Measurements from ENCODE around the gene CLIP3. TPM values are rescaled to one million over a fixed set of nuclear protein-coding genes. Genes with fewer than 3 reads are reported as not detected.

The CLIP3 gene
- polyA plus RNA-seq, 2 of the 4 experiments (the other 2 are of a cell fraction): 1.1 to 1.5 TPM

DNA sequence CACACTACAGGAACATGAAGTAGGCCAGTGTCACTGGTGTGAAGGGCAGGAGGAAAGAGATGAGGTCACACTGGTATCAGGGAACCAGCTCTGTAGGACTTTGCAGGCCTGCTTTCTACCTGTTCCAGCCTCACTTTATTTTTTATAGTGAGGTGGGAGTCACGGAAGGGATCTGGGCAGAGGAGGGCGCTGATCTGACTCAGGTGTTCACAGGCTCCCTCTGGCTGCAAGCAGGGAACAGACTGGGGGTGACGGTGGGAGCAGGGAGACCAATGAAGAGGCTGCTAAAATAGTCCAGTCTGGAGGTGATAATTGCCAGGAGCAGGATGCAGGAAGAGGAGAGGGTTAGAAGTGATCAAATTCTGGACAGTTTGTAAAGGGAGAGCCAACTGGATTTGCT, 18.6 kb upstream of the CLIP3 start (continued):
- TF ChIP-seq, protein P1, sequence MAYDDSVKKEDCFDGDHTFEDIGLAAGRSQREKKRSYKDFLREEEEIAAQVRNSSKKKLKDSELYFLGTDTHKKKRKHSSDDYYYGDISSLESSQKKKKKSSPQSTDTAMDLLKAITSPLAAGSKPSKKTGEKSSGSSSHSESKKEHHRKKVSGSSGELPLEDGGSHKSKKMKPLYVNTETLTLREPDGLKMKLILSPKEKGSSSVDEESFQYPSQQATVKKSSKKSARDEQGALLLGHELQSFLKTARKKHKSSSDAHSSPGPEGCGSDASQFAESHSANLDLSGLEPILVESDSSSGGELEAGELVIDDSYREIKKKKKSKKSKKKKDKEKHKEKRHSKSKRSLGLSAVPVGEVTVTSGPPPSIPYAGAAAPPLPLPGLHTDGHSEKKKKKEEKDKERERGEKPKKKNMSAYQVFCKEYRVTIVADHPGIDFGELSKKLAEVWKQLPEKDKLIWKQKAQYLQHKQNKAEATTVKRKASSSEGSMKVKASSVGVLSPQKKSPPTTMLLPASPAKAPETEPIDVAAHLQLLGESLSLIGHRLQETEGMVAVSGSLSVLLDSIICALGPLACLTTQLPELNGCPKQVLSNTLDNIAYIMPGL (CRISPR knock-in tag; IDR thresholded peaks at IDR 0.05; ENCODE audit: borderline replicate concordance): no peak
- TF ChIP-seq, protein P2, sequence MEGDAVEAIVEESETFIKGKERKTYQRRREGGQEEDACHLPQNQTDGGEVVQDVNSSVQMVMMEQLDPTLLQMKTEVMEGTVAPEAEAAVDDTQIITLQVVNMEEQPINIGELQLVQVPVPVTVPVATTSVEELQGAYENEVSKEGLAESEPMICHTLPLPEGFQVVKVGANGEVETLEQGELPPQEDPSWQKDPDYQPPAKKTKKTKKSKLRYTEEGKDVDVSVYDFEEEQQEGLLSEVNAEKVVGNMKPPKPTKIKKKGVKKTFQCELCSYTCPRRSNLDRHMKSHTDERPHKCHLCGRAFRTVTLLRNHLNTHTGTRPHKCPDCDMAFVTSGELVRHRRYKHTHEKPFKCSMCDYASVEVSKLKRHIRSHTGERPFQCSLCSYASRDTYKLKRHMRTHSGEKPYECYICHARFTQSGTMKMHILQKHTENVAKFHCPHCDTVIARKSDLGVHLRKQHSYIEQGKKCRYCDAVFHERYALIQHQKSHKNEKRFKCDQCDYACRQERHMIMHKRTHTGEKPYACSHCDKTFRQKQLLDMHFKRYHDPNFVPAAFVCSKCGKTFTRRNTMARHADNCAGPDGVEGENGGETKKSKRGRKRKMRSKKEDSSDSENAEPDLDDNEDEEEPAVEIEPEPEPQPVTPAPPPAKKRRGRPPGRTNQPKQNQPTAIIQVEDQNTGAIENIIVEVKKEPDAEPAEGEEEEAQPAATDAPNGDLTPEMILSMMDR (IDR thresholded peaks at IDR 0.05): peak; percentile 53
- TF ChIP-seq HEYL (CRISPR knock-in tag; IDR thresholded peaks at IDR 0.05): no peak
- TF ChIP-seq, protein P3, sequence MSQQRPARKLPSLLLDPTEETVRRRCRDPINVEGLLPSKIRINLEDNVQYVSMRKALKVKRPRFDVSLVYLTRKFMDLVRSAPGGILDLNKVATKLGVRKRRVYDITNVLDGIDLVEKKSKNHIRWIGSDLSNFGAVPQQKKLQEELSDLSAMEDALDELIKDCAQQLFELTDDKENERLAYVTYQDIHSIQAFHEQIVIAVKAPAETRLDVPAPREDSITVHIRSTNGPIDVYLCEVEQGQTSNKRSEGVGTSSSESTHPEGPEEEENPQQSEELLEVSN (IDR thresholded peaks at IDR 0.05; ENCODE audit: borderline replicate concordance, low read depth): no peak
- TF ChIP-seq MYC (IDR thresholded peaks at IDR 0.05; ENCODE audit: borderline replicate concordance, low read length): no peak
- TF ChIP-seq, protein P4, sequence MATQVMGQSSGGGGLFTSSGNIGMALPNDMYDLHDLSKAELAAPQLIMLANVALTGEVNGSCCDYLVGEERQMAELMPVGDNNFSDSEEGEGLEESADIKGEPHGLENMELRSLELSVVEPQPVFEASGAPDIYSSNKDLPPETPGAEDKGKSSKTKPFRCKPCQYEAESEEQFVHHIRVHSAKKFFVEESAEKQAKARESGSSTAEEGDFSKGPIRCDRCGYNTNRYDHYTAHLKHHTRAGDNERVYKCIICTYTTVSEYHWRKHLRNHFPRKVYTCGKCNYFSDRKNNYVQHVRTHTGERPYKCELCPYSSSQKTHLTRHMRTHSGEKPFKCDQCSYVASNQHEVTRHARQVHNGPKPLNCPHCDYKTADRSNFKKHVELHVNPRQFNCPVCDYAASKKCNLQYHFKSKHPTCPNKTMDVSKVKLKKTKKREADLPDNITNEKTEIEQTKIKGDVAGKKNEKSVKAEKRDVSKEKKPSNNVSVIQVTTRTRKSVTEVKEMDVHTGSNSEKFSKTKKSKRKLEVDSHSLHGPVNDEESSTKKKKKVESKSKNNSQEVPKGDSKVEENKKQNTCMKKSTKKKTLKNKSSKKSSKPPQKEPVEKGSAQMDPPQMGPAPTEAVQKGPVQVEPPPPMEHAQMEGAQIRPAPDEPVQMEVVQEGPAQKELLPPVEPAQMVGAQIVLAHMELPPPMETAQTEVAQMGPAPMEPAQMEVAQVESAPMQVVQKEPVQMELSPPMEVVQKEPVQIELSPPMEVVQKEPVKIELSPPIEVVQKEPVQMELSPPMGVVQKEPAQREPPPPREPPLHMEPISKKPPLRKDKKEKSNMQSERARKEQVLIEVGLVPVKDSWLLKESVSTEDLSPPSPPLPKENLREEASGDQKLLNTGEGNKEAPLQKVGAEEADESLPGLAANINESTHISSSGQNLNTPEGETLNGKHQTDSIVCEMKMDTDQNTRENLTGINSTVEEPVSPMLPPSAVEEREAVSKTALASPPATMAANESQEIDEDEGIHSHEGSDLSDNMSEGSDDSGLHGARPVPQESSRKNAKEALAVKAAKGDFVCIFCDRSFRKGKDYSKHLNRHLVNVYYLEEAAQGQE (IDR thresholded peaks at IDR 0.05): no peak
- TF ChIP-seq FOSL2 (IDR thresholded peaks at IDR 0.05): no peak
- no peak for TF ChIP-seq FOSL2 (CRISPR knock-in tag; IDR thresholded peaks at IDR 0.05)
- TF ChIP-seq ESRRA (IDR thresholded peaks at IDR 0.05; ENCODE audit: borderline replicate concordance, low read length): no peak

DNA sequence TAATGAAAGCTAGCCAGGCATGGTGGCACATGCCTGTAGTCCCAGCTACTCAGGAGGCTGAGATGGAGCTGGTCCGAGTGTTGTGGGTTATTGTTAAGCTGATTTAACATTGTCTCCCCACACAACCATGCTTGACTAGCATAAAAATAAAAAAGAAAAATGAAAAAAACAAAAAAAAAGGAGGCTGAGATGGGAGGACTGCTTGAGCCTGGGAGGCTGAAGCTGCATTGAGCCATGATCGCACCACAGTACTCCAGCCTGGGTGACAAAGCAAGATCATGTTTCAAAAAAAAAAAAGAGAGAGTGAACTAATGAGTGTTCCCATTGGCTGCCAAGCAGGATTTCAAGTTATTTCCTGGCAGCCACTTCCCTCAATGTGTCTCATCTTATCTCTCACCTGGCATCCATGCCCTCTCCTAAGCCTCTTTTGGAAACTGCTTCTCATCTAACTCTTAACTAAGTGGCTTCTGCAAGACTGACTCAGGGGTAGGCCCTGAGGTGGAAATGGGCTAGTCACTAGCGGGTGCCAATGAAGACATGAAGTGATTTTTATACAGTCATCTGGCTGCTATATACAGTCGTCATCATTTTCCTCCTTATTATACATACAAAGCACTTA, 16.5 kb upstream of the CLIP3 start:
- TF ChIP-seq, protein P5, sequence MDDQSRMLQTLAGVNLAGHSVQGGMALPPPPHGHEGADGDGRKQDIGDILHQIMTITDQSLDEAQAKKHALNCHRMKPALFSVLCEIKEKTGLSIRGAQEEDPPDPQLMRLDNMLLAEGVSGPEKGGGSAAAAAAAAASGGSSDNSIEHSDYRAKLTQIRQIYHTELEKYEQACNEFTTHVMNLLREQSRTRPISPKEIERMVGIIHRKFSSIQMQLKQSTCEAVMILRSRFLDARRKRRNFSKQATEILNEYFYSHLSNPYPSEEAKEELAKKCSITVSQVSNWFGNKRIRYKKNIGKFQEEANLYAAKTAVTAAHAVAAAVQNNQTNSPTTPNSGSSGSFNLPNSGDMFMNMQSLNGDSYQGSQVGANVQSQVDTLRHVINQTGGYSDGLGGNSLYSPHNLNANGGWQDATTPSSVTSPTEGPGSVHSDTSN (IDR thresholded peaks at IDR 0.05): no peak
- no peak for TF ChIP-seq NR3C1 (IDR thresholded peaks at IDR 0.05)
- no peak for TF ChIP-seq MAZ (IDR thresholded peaks at IDR 0.05; ENCODE audit: borderline replicate concordance, low read depth, low read length)
- TF ChIP-seq HOXB13 (CRISPR knock-in tag; IDR thresholded peaks at IDR 0.05; ENCODE audit: low read depth): no peak
- TF ChIP-seq BHLHE40 (IDR thresholded peaks at IDR 0.05; ENCODE audit: low read depth, low read length): no peak
- TF ChIP-seq, protein P3 (IDR thresholded peaks at IDR 0.05; ENCODE audit: borderline replicate concordance, low read depth): no peak
- no peak for TF ChIP-seq MYC (IDR thresholded peaks at IDR 0.05; ENCODE audit: borderline replicate concordance, low read length)
- no peak for TF ChIP-seq EHF (CRISPR knock-in tag; IDR thresholded peaks at IDR 0.05)
- no peak for TF ChIP-seq SMC3 (IDR thresholded peaks at IDR 0.05)
- TF ChIP-seq ZFP36 (IDR thresholded peaks at IDR 0.05; ENCODE audit: borderline replicate concordance, partially characterized antibody): no peak
- TF ChIP-seq, protein P6, sequence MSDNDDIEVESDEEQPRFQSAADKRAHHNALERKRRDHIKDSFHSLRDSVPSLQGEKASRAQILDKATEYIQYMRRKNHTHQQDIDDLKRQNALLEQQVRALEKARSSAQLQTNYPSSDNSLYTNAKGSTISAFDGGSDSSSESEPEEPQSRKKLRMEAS (IDR thresholded peaks at IDR 0.05): no peak
- TF ChIP-seq, protein P7, sequence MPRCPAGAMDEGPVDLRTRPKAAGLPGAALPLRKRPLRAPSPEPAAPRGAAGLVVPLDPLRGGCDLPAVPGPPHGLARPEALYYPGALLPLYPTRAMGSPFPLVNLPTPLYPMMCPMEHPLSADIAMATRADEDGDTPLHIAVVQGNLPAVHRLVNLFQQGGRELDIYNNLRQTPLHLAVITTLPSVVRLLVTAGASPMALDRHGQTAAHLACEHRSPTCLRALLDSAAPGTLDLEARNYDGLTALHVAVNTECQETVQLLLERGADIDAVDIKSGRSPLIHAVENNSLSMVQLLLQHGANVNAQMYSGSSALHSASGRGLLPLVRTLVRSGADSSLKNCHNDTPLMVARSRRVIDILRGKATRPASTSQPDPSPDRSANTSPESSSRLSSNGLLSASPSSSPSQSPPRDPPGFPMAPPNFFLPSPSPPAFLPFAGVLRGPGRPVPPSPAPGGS (IDR thresholded peaks at IDR 0.05): no peak
- TF ChIP-seq ZC3H11A (IDR thresholded peaks at IDR 0.05): no peak
- no peak for TF ChIP-seq HDAC2 (IDR thresholded peaks at IDR 0.05)
- TF ChIP-seq FOSL2 (IDR thresholded peaks at IDR 0.05): no peak
- TF ChIP-seq FOSL2 (CRISPR knock-in tag; IDR thresholded peaks at IDR 0.05): no peak
- no peak for TF ChIP-seq MAFK (IDR thresholded peaks at IDR 0.05; ENCODE audit: partially characterized antibody)
- no peak for TF ChIP-seq TFCP2L1 (CRISPR knock-in tag; IDR thresholded peaks at IDR 0.05)
- TF ChIP-seq NFE2L2 (conservative IDR thresholded peaks at IDR 0.05; ENCODE audit: low read length): no peak
- no peak for TF ChIP-seq ESRRA (IDR thresholded peaks at IDR 0.05; ENCODE audit: borderline replicate concordance, low read length)
- Histone ChIP-seq H3K4me2 (no peak overlapping the region), H3K27ac (no peak overlapping the region), H3K4me1 (peaks cover 6% of the 10 kb centered on the region; the same call in 2 of the 3 replicates), H3K9me3 (no peaks in the 10 kb centered on the region), H3K4me3 (no peak overlapping the region)
- ChIA-PET CTCF (interaction anchor here (0.9 to 1.5 kb wide), 4 partner anchors 12 to 79 kb away, joined by 3 to 5 read pairs (median 4); no protein-coding TSS in a partner anchor), POLR2A (no interaction called here)
- DNase-seq (ENCODE audit: low read depth in 1 of 2, low spot score in 1 of 2): no peak
- WGBS (ENCODE audit: missing lambda C conversion rate): 91% methylated on average over 4 of the region's 4 CpGs
- FAIRE-seq: peak; percentile 89
- ATAC-seq: no peak
